Psoas muscle (tissue), 8 donors: ENCODE data around the gene LIX1L. TPM values are rescaled to one million over a fixed set of nuclear protein-coding genes. Genes with fewer than 3 reads are reported as not detected.

Experiments
- ATAC-seq, 4 donors: fragments of 200-7000 bp; cut with Tn5 transposase; one replicate each; pipeline ENCODE4 v1.9.1; 2020; ENCODE audit warnings: moderate library complexity in 3 of 4, mild to moderate bottlenecking in 2 of 4
- DNase-seq, 2 donors: peaks; one replicate each; pipeline ENCODE4 v3.0.0-alpha.2; 2020
- H3K27ac ChIP-seq: fragments of 200-600 bp; one replicate; pipeline ENCODE4 v1.8.0; 2022
- H3K27me3 ChIP-seq, 3 donors: fragments of 200-600 bp in 1 of 3; one replicate each; pipeline versions ENCODE4 v1.6.1 to v1.8.0; 2013 to 2022; ENCODE audit warnings: low read length in 2 of 3, mild to moderate bottlenecking in 2 of 3, moderate library complexity in 1 of 3; ENCODE audit not compliant: insufficient read depth in 3 of 3
- H3K36me3 ChIP-seq, 2 donors: fragments of 200-600 bp in 1 of 2; one replicate each; pipeline versions ENCODE4 v1.6.1 to v1.8.0; 2013 to 2022; ENCODE audit warnings: low read depth in 1 of 2, mild to moderate bottlenecking in 1 of 2, moderate library complexity in 1 of 2; ENCODE audit not compliant: insufficient read depth in 1 of 2
- H3K4me1 ChIP-seq: fragments of 200-600 bp; one replicate; pipeline ENCODE4 v1.8.0; 2022
- H3K4me3 ChIP-seq: fragments of 200-600 bp; one replicate; pipeline ENCODE4 v1.8.0; 2022; ENCODE audit warnings: mild to moderate bottlenecking
- H3K9me3 ChIP-seq: fragments of 200-600 bp; one replicate; pipeline ENCODE4 v1.8.0; 2022
- WGBS, 3 donors: extraction: QIAGEN DNeasy Blood & Tissue Kit; methylation state at CpG; one replicate each; pipeline versions ENCODE4 v1.1.6 to v1.1.7; 2013; 5-methylcytosine and 5-hydroxymethylcytosine counted together
- intact Hi-C, 2 donors: fragments of 100-400 bp; cut with DNase I; formaldehyde crosslinking; loops; one replicate each; pipeline versions ENCODE4 v1.11.0 to v1.14.2; 2022
- polyA plus RNA-seq, 3 donors: library from polyadenylated mRNA; stranded (reverse); fragments of 200-250 nt; gene quantifications; one replicate each; pipeline ENCODE4 v1.2.3, GENCODE V29; 2013
- total RNA-seq, 4 donors: library from RNA; stranded (reverse); fragmentation: NEBNext Ultra II Directional in 2 of 4; extraction: Animal tissue kit (Norgen Biotek cat#: 25700) in 2 of 4; gene quantifications; one replicate each; pipeline versions ENCODE4 v1.2.1 to v1.2.4, GENCODE V29; 2021 to 2023
- TF ChIP-seq, protein P1 (sequence below): fragments of 200-600 bp; IDR thresholded peaks from one replicate; pipeline ENCODE4 v1.8.0; 2022; ENCODE audit warnings: antibody characterized with exemption
- donor health status: healthy with polysubstance abuse.
- donor health status: DM: no; HTN: no; CAD: no; lungs with moderate emphysema.
- donor health status: Bipolar disorder and iron deficiency.
- donor health status: healthy.
- donor health status: DM: yes; HTN: yes; CAD: no.
- donor health status: DM: no; HTN: no; CAD: no.
- donor health status: DM: no; HTN: no; CAD: no.
- donor health status: DM: yes; HTN: yes; CAD: no.

Gene LIX1L
- total and polyA plus RNA-seq, 7 donors: 14.6 to 59.7 (median 28.1) TPM

- H3K4me1 ChIP-seq: no peaks in the 10 kb centered on the region
- H3K27me3 ChIP-seq: no peaks in the 10 kb centered on the region
- ATAC-seq (no peak), DNase-seq (no peak)
- no peak overlapping the region for H3K4me3 ChIP-seq
- WGBS, 3 donors: 78 to 86% (median 81%) methylated on average over 5 of the region's 5 CpGs
- intact Hi-C loops: no loop called here
- TF ChIP-seq, protein P1, sequence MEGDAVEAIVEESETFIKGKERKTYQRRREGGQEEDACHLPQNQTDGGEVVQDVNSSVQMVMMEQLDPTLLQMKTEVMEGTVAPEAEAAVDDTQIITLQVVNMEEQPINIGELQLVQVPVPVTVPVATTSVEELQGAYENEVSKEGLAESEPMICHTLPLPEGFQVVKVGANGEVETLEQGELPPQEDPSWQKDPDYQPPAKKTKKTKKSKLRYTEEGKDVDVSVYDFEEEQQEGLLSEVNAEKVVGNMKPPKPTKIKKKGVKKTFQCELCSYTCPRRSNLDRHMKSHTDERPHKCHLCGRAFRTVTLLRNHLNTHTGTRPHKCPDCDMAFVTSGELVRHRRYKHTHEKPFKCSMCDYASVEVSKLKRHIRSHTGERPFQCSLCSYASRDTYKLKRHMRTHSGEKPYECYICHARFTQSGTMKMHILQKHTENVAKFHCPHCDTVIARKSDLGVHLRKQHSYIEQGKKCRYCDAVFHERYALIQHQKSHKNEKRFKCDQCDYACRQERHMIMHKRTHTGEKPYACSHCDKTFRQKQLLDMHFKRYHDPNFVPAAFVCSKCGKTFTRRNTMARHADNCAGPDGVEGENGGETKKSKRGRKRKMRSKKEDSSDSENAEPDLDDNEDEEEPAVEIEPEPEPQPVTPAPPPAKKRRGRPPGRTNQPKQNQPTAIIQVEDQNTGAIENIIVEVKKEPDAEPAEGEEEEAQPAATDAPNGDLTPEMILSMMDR: no peak
- no peak overlapping the region for H3K27ac ChIP-seq
- H3K36me3 ChIP-seq: peaks cover 0 to 3% of the 10 kb centered on the region in 2 donors
- no peaks in the 10 kb centered on the region for H3K9me3 ChIP-seq
These were observed 59.1 kb downstream of the LIX1L start for GRCh38 chr1:145898756-145899155.

DNA sequence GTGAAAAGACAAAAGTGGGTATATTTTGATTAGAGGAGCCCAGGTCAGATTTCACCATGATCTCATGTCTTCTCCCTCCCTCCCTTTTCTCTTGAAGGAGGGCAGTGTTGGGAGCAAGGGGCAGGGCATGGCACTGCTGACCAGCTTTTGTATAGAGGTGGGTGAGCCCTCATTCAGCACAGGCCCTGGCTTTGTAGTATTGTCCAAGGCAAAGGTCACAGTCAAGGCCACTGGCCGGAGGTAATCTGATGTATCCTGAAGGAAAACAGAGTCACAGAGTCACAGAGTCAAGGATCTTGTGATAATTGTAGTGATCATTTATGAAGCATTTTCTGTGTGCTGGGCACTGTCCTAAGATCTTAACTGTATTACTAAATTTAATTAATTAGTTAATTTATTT, 59.8 kb downstream of the LIX1L start:
- Histone ChIP-seq H3K36me3 (peaks cover 0 to 3% of the 10 kb centered on the region in 2 donors), H3K4me3 (no peak overlapping the region), H3K27ac (no peak overlapping the region), H3K27me3 (no peaks in the 10 kb centered on the region), H3K9me3 (no peaks in the 10 kb centered on the region), H3K4me1 (no peaks in the 10 kb centered on the region)
- DNase-seq: no peak
- TF ChIP-seq, protein P1: no peak
- no peak for ATAC-seq
- 96 to 100% (median 97%) methylated on average over 1 of the region's 1 CpG for WGBS, 3 donors
- intact Hi-C loops: no loop called here

DNA sequence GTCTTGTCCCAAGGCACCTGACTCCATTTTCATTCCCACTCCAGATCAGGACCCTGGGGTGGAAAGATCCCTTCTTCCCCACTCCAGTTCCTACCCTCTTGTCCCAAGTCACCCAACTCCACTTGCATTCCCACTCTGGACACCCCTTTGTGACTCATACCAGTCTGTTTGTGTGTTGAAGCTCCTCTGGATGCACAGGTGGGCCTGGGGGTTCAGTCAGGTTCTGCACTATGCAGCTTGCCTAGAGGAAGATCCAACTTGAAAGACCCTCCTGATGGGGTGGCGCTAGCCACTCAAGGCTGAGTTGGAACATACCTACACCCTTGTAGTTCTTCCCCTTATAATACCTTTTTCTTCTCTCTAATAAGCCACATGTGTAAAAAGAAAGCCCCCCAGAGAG, 62.3 kb downstream of the LIX1L start:
- H3K4me3 ChIP-seq: no peak overlapping the region
- WGBS, 3 donors: 96 to 100% (median 100%) methylated on average over 1 of the region's 1 CpG
- TF ChIP-seq, protein P1: no peak
- H3K4me1 ChIP-seq: peaks cover 21% of the 10 kb centered on the region
- ATAC-seq: no peak
- no peaks in the 10 kb centered on the region for H3K9me3 ChIP-seq
- DNase-seq: no peak
- peaks cover 0 to 3% of the 10 kb centered on the region in 2 donors for H3K36me3 ChIP-seq
- H3K27ac ChIP-seq: no peak overlapping the region
- intact Hi-C loops: no loop called here
- no peaks in the 10 kb centered on the region for H3K27me3 ChIP-seq

GRCh38 chr1:145893306-145894055, 64.3 kb downstream of the LIX1L start:
- Histone ChIP-seq H3K27me3 (no peaks in the 10 kb centered on the region), H3K9me3 (no peaks in the 10 kb centered on the region), H3K36me3 (no peaks in the 10 kb centered on the region), H3K4me1 (peaks cover 32% of the 10 kb centered on the region), H3K27ac (peak overlapping the region; percentile 88), H3K4me3 (no peak overlapping the region)
- TF ChIP-seq, protein P1: no peak
- DNase-seq (no peak), ATAC-seq (no peak)
- intact Hi-C loops: loop anchor here (1.0 to 5.0 kb wide), 4 partner anchors 17 to 119 kb away; partner anchors contain the start of gene ITGA10 (in 1 of the 2)
- WGBS, 3 donors: 84 to 91% (median 85%) methylated on average over 7 of the region's 7 CpGs
